NB4 (cell line): ENCODE results near the gene USP9X.

ENCODE experiments used
- MYC ChIP-seq: IDR thresholded peaks from 2 replicates; pipeline ENCODE4 v1.6.1; 2011; ENCODE audit warnings: low read depth, low read length
- POLR2A ChIP-seq: IDR thresholded peaks from 2 replicates; pipeline ENCODE4 v1.6.1; 2011; ENCODE audit warnings: mild to moderate bottlenecking; ENCODE audit not compliant: insufficient read length; ENCODE audit errors: extremely low read depth
- TF ChIP-seq, protein P1 (sequence below): IDR thresholded peaks from one replicate; pipeline ENCODE4 v1.5.1; 2012; ENCODE audit warnings: low read depth, low read length
- TF ChIP-seq, protein P2 (sequence below): IDR thresholded peaks from 2 replicates; pipeline ENCODE4 v1.6.1; 2011; ENCODE audit warnings: low read depth, low read length

GRCh38 chrX:41047878-41048534, 37.2 kb upstream of the USP9X start:
- TF ChIP-seq POLR2A, result no peak
- TF ChIP-seq, protein P1, sequence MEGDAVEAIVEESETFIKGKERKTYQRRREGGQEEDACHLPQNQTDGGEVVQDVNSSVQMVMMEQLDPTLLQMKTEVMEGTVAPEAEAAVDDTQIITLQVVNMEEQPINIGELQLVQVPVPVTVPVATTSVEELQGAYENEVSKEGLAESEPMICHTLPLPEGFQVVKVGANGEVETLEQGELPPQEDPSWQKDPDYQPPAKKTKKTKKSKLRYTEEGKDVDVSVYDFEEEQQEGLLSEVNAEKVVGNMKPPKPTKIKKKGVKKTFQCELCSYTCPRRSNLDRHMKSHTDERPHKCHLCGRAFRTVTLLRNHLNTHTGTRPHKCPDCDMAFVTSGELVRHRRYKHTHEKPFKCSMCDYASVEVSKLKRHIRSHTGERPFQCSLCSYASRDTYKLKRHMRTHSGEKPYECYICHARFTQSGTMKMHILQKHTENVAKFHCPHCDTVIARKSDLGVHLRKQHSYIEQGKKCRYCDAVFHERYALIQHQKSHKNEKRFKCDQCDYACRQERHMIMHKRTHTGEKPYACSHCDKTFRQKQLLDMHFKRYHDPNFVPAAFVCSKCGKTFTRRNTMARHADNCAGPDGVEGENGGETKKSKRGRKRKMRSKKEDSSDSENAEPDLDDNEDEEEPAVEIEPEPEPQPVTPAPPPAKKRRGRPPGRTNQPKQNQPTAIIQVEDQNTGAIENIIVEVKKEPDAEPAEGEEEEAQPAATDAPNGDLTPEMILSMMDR, result no peak
- TF ChIP-seq MYC, result no peak
- TF ChIP-seq, protein P2, sequence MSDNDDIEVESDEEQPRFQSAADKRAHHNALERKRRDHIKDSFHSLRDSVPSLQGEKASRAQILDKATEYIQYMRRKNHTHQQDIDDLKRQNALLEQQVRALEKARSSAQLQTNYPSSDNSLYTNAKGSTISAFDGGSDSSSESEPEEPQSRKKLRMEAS, result no peak
